ENCODE data around the gene DOC2A. TPM values are rescaled to one million over a fixed set of nuclear protein-coding genes. Genes with fewer than 3 reads are reported as not detected.

Gene DOC2A
- total and polyA plus RNA-seq, 2 experiments from 2014 or later, result 9.8 to 10.0 TPM

- no peak overlapping the region for H3K27ac ChIP-seq (ENCODE audit: low read depth)
- H3K4me1 Mint-ChIP-seq, result peaks cover 41% of the 10 kb centered on the region
- peaks cover 18% of the 10 kb centered on the region for H3K4me1 ChIP-seq (ENCODE audit: insufficient read depth)
- H2AFZ ChIP-seq, result no peak overlapping the region
- H3K79me2 ChIP-seq (replicated peaks; ENCODE audit: insufficient read depth), result no peaks in the 10 kb centered on the region
- ATAC-seq (no peak), DNase-seq (ENCODE audit: low spot score) (no peak)
- H3F3A ChIP-seq (replicated peaks; ENCODE audit: low read depth), result 0 out of 2 replicates have a peak, but pooled peaks cover 1% of the 10 kb centered on the region
- peaks cover 25% of the 10 kb centered on the region for H3K36me3 Mint-ChIP-seq (ENCODE audit: low read depth)
- H3K9me2 ChIP-seq (ENCODE audit: insufficient read depth), result no peaks in the 10 kb centered on the region
- no peaks in the 10 kb centered on the region for H3K27me3 ChIP-seq (ENCODE audit: insufficient read depth)
- H3K4me2 ChIP-seq, result no peak overlapping the region
- no peaks in the 10 kb centered on the region for H3K9me3 Mint-ChIP-seq
- no peak overlapping the region for H3K4me3 ChIP-seq
- peak overlapping the region; percentile 62; the same call in 1 of the 2 replicates for H3K27ac Mint-ChIP-seq
- H3K4me3 Mint-ChIP-seq, result no peak overlapping the region; the same call in 2 of the 3 replicates
- H3K36me3 ChIP-seq (ENCODE audit: insufficient read depth), result peaks cover 5% of the 10 kb centered on the region; the same call in 1 of the 2 replicates
- no peak for TF ChIP-seq EZH2phosphoT487 (IDR thresholded peaks at IDR 0.05; ENCODE audit: unreplicated experiment)
- H4K20me1 ChIP-seq (replicated peaks; ENCODE audit: insufficient read depth), result peaks cover 8% of the 10 kb centered on the region; the same call in 1 of the 2 replicates
- H3K27me3 Mint-ChIP-seq (ENCODE audit: insufficient read depth, low read depth, poor library complexity), result peaks cover 15% of the 10 kb centered on the region
Measured at GRCh38 chr16:30002614-30003346, 8.0 kb downstream of the DOC2A start.

- peak; percentile 88 for DNase-seq (ENCODE audit: low spot score)
- Histone ChIP-seq H3K27ac (ENCODE audit: low read depth) (no peak overlapping the region), H3K36me3 (ENCODE audit: insufficient read depth) (peaks cover 5% of the 10 kb centered on the region; the same call in 1 of the 2 replicates), H2AFZ (no peak overlapping the region), H3F3A (replicated peaks; ENCODE audit: low read depth) (peaks cover 9% of the 10 kb centered on the region), H3K4me1 (ENCODE audit: insufficient read depth) (peaks cover 24% of the 10 kb centered on the region), H3K9me2 (ENCODE audit: insufficient read depth) (no peaks in the 10 kb centered on the region), H3K79me2 (replicated peaks; ENCODE audit: insufficient read depth) (peaks cover 7% of the 10 kb centered on the region; the same call in 1 of the 2 replicates), H4K20me1 (replicated peaks; ENCODE audit: insufficient read depth) (peaks cover 10% of the 10 kb centered on the region; the same call in 1 of the 2 replicates), H3K27me3 (ENCODE audit: insufficient read depth) (no peaks in the 10 kb centered on the region), H3K4me3 (peak overlapping the region; percentile 50), H3K4me2 (peak overlapping the region; percentile 80)
- Mint-ChIP-seq H3K27ac (no peak overlapping the region), H3K27me3 (ENCODE audit: insufficient read depth, low read depth, poor library complexity) (peaks cover 15% of the 10 kb centered on the region), H3K4me1 (peaks cover 42% of the 10 kb centered on the region), H3K4me3 (peak overlapping the region; percentile 64), H3K36me3 (ENCODE audit: low read depth) (peaks cover 33% of the 10 kb centered on the region), H3K9me3 (peaks cover 2% of the 10 kb centered on the region; the same call in 2 of the 3 replicates)
- ATAC-seq, result peak; percentile 53
- TF ChIP-seq EZH2phosphoT487 (IDR thresholded peaks at IDR 0.05; ENCODE audit: unreplicated experiment) (no peak), CTCF (conservative IDR thresholded peaks at IDR 0.05; ENCODE audit: low read depth in 2 of 2) (peak; percentile 71 to 72)
Measured at GRCh38 chr16:30000735-30001631, 9.8 kb downstream of the DOC2A start.

GRCh38 chr16:29999605-30000004, 11.2 kb downstream of the DOC2A start:
- H2AFZ ChIP-seq, result no peak overlapping the region
- Mint-ChIP-seq H3K27me3 (ENCODE audit: insufficient read depth, low read depth, poor library complexity) (peaks cover 22% of the 10 kb centered on the region), H3K4me3 (no peak overlapping the region; the same call in 2 of the 3 replicates), H3K9me3 (peaks cover 2% of the 10 kb centered on the region; the same call in 2 of the 3 replicates), H3K27ac (no peak overlapping the region), H3K36me3 (ENCODE audit: low read depth) (peaks cover 33% of the 10 kb centered on the region), H3K4me1 (peaks cover 47% of the 10 kb centered on the region)
- H3K27ac ChIP-seq (ENCODE audit: low read depth), result no peak overlapping the region
- H3K4me2 ChIP-seq, result no peak overlapping the region
- H3K27me3 ChIP-seq (ENCODE audit: insufficient read depth), result no peaks in the 10 kb centered on the region
- peaks cover 5% of the 10 kb centered on the region; the same call in 1 of the 2 replicates for H3K36me3 ChIP-seq (ENCODE audit: insufficient read depth)
- peaks cover 28% of the 10 kb centered on the region for H3K4me1 ChIP-seq (ENCODE audit: insufficient read depth)
- no peak for DNase-seq (ENCODE audit: low spot score)
- H3K9me2 ChIP-seq (ENCODE audit: insufficient read depth), result no peaks in the 10 kb centered on the region
- ATAC-seq, result no peak
- H3F3A ChIP-seq (replicated peaks; ENCODE audit: low read depth), result peaks cover 17% of the 10 kb centered on the region
- H3K4me3 ChIP-seq, result no peak overlapping the region
- peaks cover 10% of the 10 kb centered on the region; the same call in 1 of the 2 replicates for H4K20me1 ChIP-seq (replicated peaks; ENCODE audit: insufficient read depth)
- peaks cover 7% of the 10 kb centered on the region; the same call in 1 of the 2 replicates for H3K79me2 ChIP-seq (replicated peaks; ENCODE audit: insufficient read depth)
- TF ChIP-seq ZNF331 (CRISPR knock-in tag; IDR thresholded peaks at IDR 0.05; ENCODE audit: low read depth) (no peak), EZH2 (IDR thresholded peaks at IDR 0.05; ENCODE audit: low read depth, unreplicated experiment) (no peak), JUNB (IDR thresholded peaks at IDR 0.05; ENCODE audit: unreplicated experiment) (no peak), CTCF (conservative IDR thresholded peaks at IDR 0.05; ENCODE audit: low read depth in 2 of 2) (no peak), POLR2AphosphoS5 (IDR thresholded peaks at IDR 0.05; ENCODE audit: low read depth) (no peak), ETS1 (IDR thresholded peaks at IDR 0.05) (no peak)

Measured in GM23338 (cell line).